ENCODE measurements around the gene DUSP16.

The DUSP16 gene

DNA sequence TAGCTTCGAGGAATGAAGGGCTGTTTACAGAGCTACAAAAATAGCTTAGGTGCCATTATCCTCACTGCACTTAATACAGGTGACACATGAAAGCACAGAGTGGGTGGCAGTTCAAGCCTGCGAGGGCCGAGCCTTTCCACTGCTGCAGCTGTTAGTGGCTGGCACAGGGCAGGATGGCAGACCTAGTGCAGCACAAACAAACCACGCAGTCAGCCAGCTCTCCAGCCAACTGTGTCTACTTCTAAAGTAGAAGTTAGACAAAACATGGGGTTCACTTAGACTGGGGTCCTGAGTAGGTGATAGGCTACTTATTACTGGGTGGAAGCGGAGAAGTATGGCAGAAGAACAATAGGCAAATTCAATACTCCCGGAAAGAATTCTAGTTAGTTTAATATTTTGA, 95.4 kb downstream of the DUSP16 start:
- WGBS = 93% methylated on average over 5 of the region's 6 CpGs
- Histone ChIP-seq H2BK5ac (ENCODE audit: low read depth, low read length, poor library complexity, severe bottlenecking) (no peak overlapping the region), H3K4ac (ENCODE audit: low read depth in 1 of 2, low read length in 2 of 2) (no peak overlapping the region)

DNA sequence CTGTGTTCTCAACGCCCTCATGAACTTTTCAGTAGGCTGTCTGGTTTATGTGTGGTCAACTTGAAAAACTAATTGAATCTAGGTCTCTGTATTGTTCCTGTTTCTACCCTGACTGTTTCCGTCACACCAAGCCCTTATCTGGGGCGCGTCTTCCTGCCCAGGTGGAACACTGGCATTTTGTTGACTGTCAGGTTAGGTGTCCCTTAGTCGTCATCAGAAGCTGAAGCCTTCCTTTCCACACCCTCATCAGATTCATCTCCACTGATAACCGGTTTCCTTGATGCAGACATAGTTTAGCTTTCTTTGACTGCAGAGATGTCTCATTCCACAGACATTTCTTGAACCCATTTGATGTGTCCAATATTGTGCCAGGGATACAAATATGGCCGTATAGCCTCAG, 96.5 kb downstream of the DUSP16 start:
- no peak overlapping the region for H3K14ac ChIP-seq (ENCODE audit: low read length in 2 of 2)
- H3K4me3 ChIP-seq (ENCODE audit: insufficient read depth in 1 of 2, low read depth in 1 of 2, low read length in 2 of 2) = no peak overlapping the region
- H2BK12ac ChIP-seq (ENCODE audit: low read length in 2 of 2) = no peak overlapping the region
- H4K91ac ChIP-seq (ENCODE audit: low read length) = no peak overlapping the region
- no peaks in the 10 kb centered on the region for H3K9me3 ChIP-seq (ENCODE audit: control insufficient read depth, low read length)
- peaks cover 13 to 19% of the 10 kb centered on the region in 2 experiments for H3K36me3 ChIP-seq (ENCODE audit: control insufficient read depth in 1 of 2, insufficient read depth in 2 of 2, low read depth in 1 of 2, low read length in 2 of 2)
- no peak overlapping the region for H3K4me2 ChIP-seq (ENCODE audit: low read length, poor library complexity, severe bottlenecking)
- peaks cover 4% of the 10 kb centered on the region for H3K79me1 ChIP-seq (replicated peaks; ENCODE audit: low read length, poor library complexity, severe bottlenecking)
- H3K18ac ChIP-seq (ENCODE audit: low read depth in 1 of 2, low read length in 2 of 2) = no peak overlapping the region
- H2BK15ac ChIP-seq (ENCODE audit: low read depth, poor library complexity, severe bottlenecking) = no peak overlapping the region
- no peak overlapping the region for H3K23ac ChIP-seq (ENCODE audit: low read length in 2 of 2)
- no peak overlapping the region for H2BK5ac ChIP-seq (ENCODE audit: low read depth, low read length, poor library complexity, severe bottlenecking)
- no peak for DNase-seq
- H2AK5ac ChIP-seq (ENCODE audit: low read length, severe bottlenecking) = no peak overlapping the region
- no peak overlapping the region for H2AFZ ChIP-seq (ENCODE audit: low read depth, low read length)
- H4K8ac ChIP-seq (ENCODE audit: low read length) = no peak overlapping the region
- no peaks in the 10 kb centered on the region for H3K27me3 ChIP-seq (ENCODE audit: control insufficient read depth in 1 of 2, insufficient read depth in 1 of 2, low read length in 2 of 2)
- WGBS = 95% methylated on average over 7 of the region's 7 CpGs
- H3K4me1 ChIP-seq (ENCODE audit: control insufficient read depth, insufficient read depth, low read depth, low read length) = peaks cover 2% of the 10 kb centered on the region
- H3K9ac ChIP-seq (ENCODE audit: low read length) = no peak overlapping the region
- no peak overlapping the region for H2BK120ac ChIP-seq (ENCODE audit: low read depth, low read length)
- H3K4ac ChIP-seq (ENCODE audit: low read depth in 1 of 2, low read length in 2 of 2) = no peak overlapping the region
- no peak overlapping the region for H3K27ac ChIP-seq (ENCODE audit: low read length, poor library complexity, severe bottlenecking)

More for the DNA sequence above, 95.4 kb downstream of the DUSP16 start:
- no peak overlapping the region for H4K8ac ChIP-seq (ENCODE audit: low read length)
- H3K14ac ChIP-seq (ENCODE audit: low read length in 2 of 2) = no peak overlapping the region
- H3K36me3 ChIP-seq (ENCODE audit: control insufficient read depth in 1 of 2, insufficient read depth in 2 of 2, low read depth in 1 of 2, low read length in 2 of 2) = peaks cover 15 to 19% of the 10 kb centered on the region in 2 experiments
- H3K79me1 ChIP-seq (replicated peaks; ENCODE audit: low read length, poor library complexity, severe bottlenecking) = peaks cover 4% of the 10 kb centered on the region
- H2BK12ac ChIP-seq (ENCODE audit: low read length in 2 of 2) = no peak overlapping the region
- no peak overlapping the region for H2AK5ac ChIP-seq (ENCODE audit: low read length, severe bottlenecking)
- H3K27ac ChIP-seq (ENCODE audit: low read length, poor library complexity, severe bottlenecking) = no peak overlapping the region
- H3K4me3 ChIP-seq (ENCODE audit: insufficient read depth in 1 of 2, low read depth in 1 of 2, low read length in 2 of 2) = no peak overlapping the region
- no peak overlapping the region for H4K91ac ChIP-seq (ENCODE audit: low read length)
- H2BK120ac ChIP-seq (ENCODE audit: low read depth, low read length) = no peak overlapping the region
- no peaks in the 10 kb centered on the region for H3K9me3 ChIP-seq (ENCODE audit: control insufficient read depth, low read length)
- H3K23ac ChIP-seq (ENCODE audit: low read length in 2 of 2) = no peak overlapping the region
- no peak overlapping the region for H3K9ac ChIP-seq (ENCODE audit: low read length)
- no peak overlapping the region for H3K4me2 ChIP-seq (ENCODE audit: low read length, poor library complexity, severe bottlenecking)
- H2AFZ ChIP-seq (ENCODE audit: low read depth, low read length) = no peak overlapping the region
- no peak overlapping the region for H3K18ac ChIP-seq (ENCODE audit: low read depth in 1 of 2, low read length in 2 of 2)
- no peak overlapping the region for H2BK15ac ChIP-seq (ENCODE audit: low read depth, poor library complexity, severe bottlenecking)
- no peak for DNase-seq
- peaks cover 2% of the 10 kb centered on the region for H3K4me1 ChIP-seq (ENCODE audit: control insufficient read depth, insufficient read depth, low read depth, low read length)
- no peaks in the 10 kb centered on the region for H3K27me3 ChIP-seq (ENCODE audit: control insufficient read depth in 1 of 2, insufficient read depth in 1 of 2, low read length in 2 of 2)

DNA sequence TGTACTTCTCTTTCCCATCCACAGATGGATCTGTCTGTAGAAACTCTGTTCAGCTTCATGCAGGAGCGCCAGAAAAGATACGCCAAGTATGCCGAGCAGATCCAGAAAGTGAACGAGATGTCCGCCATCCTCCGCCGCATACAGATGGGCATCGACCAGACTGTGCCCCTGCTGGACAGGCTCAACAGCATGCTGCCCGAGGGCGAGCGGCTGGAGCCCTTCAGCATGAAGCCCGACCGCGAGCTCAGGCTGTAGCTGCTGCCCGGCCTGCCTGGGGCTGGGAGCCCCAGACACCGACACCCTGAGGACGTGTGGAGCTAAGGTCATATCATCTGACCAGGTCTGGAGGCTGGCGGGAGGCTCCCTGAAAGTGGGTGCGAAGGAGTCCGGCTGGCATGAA, 97.1 kb downstream of the DUSP16 start:
- Histone ChIP-seq H2BK5ac (ENCODE audit: low read depth, low read length, poor library complexity, severe bottlenecking) (no peak overlapping the region), H3K9ac (ENCODE audit: low read length) (no peak overlapping the region)
- 98% methylated on average over 20 of the region's 20 CpGs for WGBS

DNA sequence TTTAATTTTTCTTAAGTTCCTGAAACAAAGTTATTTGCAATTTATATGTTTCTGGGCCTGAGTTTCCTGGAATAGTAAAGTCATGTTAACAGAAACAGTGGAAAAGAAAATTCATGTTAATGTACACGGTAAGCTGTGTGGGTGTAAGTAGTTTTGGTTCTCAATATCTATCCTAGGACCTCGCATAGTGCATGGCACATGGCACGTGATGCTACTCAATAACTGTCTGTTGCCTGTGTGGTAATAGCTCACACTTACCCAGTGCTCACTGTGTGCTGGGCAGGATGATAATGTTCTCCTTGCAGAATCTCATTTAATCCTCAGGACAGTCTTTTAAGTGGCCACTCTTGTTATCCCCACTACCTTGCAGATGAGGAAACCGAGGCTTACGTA, 100.7 kb downstream of the DUSP16 start:
- no peak overlapping the region for H2BK15ac ChIP-seq (ENCODE audit: low read depth, poor library complexity, severe bottlenecking)
- H4K91ac ChIP-seq (ENCODE audit: low read length) = no peak overlapping the region
- no peak overlapping the region for H3K9ac ChIP-seq (ENCODE audit: low read length)
- H3K27ac ChIP-seq (ENCODE audit: low read length, poor library complexity, severe bottlenecking) = no peak overlapping the region
- no peak overlapping the region for H3K4me2 ChIP-seq (ENCODE audit: low read length, poor library complexity, severe bottlenecking)
- H2AK5ac ChIP-seq (ENCODE audit: low read length, severe bottlenecking) = no peak overlapping the region
- 93% methylated on average over 3 of the region's 5 CpGs for WGBS
- no peaks in the 10 kb centered on the region for H3K9me3 ChIP-seq (ENCODE audit: control insufficient read depth, low read length)
- H2AFZ ChIP-seq (ENCODE audit: low read depth, low read length) = no peak overlapping the region
- no peak overlapping the region for H3K18ac ChIP-seq (ENCODE audit: low read depth in 1 of 2, low read length in 2 of 2)
- H3K4me1 ChIP-seq (ENCODE audit: control insufficient read depth, insufficient read depth, low read depth, low read length) = peaks cover 2% of the 10 kb centered on the region
- H4K8ac ChIP-seq (ENCODE audit: low read length) = no peak overlapping the region
- H3K4ac ChIP-seq (ENCODE audit: low read depth in 1 of 2, low read length in 2 of 2) = no peak overlapping the region
- no peak overlapping the region for H3K4me3 ChIP-seq (ENCODE audit: insufficient read depth in 1 of 2, low read depth in 1 of 2, low read length in 2 of 2)
- H3K79me1 ChIP-seq (replicated peaks; ENCODE audit: low read length, poor library complexity, severe bottlenecking) = peaks cover 4% of the 10 kb centered on the region
- peaks cover 6 to 14% of the 10 kb centered on the region in 2 experiments for H3K36me3 ChIP-seq (ENCODE audit: control insufficient read depth in 1 of 2, insufficient read depth in 2 of 2, low read depth in 1 of 2, low read length in 2 of 2)
- no peak overlapping the region for H3K14ac ChIP-seq (ENCODE audit: low read length in 2 of 2)
- H3K23ac ChIP-seq (ENCODE audit: low read length in 2 of 2) = no peak overlapping the region
- H2BK5ac ChIP-seq (ENCODE audit: low read depth, low read length, poor library complexity, severe bottlenecking) = no peak overlapping the region
- H2BK12ac ChIP-seq (ENCODE audit: low read length in 2 of 2) = no peak overlapping the region
- no peak overlapping the region for H2BK120ac ChIP-seq (ENCODE audit: low read depth, low read length)
- H3K27me3 ChIP-seq (ENCODE audit: control insufficient read depth in 1 of 2, insufficient read depth in 1 of 2, low read length in 2 of 2) = no peaks in the 10 kb centered on the region
- no peak for DNase-seq

More for the DNA sequence above, 97.1 kb downstream of the DUSP16 start:
- Histone ChIP-seq H3K36me3 (ENCODE audit: control insufficient read depth in 1 of 2, insufficient read depth in 2 of 2, low read depth in 1 of 2, low read length in 2 of 2) (peaks cover 13 to 18% of the 10 kb centered on the region in 2 experiments), H4K8ac (ENCODE audit: low read length) (peak overlapping the region; percentile 7), H3K9me3 (ENCODE audit: control insufficient read depth, low read length) (no peaks in the 10 kb centered on the region), H3K79me1 (replicated peaks; ENCODE audit: low read length, poor library complexity, severe bottlenecking) (peaks cover 4% of the 10 kb centered on the region), H2BK12ac (ENCODE audit: low read length in 2 of 2) (no peak overlapping the region), H3K23ac (ENCODE audit: low read length in 2 of 2) (no peak overlapping the region), H3K4me1 (ENCODE audit: control insufficient read depth, insufficient read depth, low read depth, low read length) (peaks cover 2% of the 10 kb centered on the region), H3K4ac (ENCODE audit: low read depth in 1 of 2, low read length in 2 of 2) (no peak overlapping the region), H2AK5ac (ENCODE audit: low read length, severe bottlenecking) (no peak overlapping the region), H2AFZ (ENCODE audit: low read depth, low read length) (no peak overlapping the region), H3K27ac (ENCODE audit: low read length, poor library complexity, severe bottlenecking) (no peak overlapping the region), H4K91ac (ENCODE audit: low read length) (no peak overlapping the region), H2BK15ac (ENCODE audit: low read depth, poor library complexity, severe bottlenecking) (no peak overlapping the region), H3K27me3 (ENCODE audit: control insufficient read depth in 1 of 2, insufficient read depth in 1 of 2, low read length in 2 of 2) (no peaks in the 10 kb centered on the region), H3K18ac (ENCODE audit: low read depth in 1 of 2, low read length in 2 of 2) (no peak overlapping the region), H2BK120ac (ENCODE audit: low read depth, low read length) (no peak overlapping the region), H3K14ac (ENCODE audit: low read length in 2 of 2) (no peak overlapping the region), H3K4me3 (ENCODE audit: insufficient read depth in 1 of 2, low read depth in 1 of 2, low read length in 2 of 2) (no peak overlapping the region), H3K4me2 (ENCODE audit: low read length, poor library complexity, severe bottlenecking) (no peak overlapping the region)
- DNase-seq = no peak

Data from mesenchymal stem cell (in vitro differentiated cells and primary cell).